Measurements from ENCODE around the gene ECE1. TPM values are rescaled to one million over a fixed set of nuclear protein-coding genes. Genes with fewer than 3 reads are reported as not detected.

ECE1 gene
- total and polyA plus RNA-seq, 2 of the 13 experiments (the other 11 are each of a cell fraction or from before 2014, with no cell fraction given) = 13.5 to 21.2 TPM

GRCh38 chr1:21251773-21252471 is 38.3 kb downstream of the ECE1 start (continued):
- 0 out of 2 replicates have a peak, but pooled peaks have one; percentile 56 for TF ChIP-seq HNF4G (IDR thresholded peaks at IDR 0.05; ENCODE audit: borderline replicate concordance, low read depth, low read length)
- peak; percentile 55; the same call in 1 of the 2 replicates for TF ChIP-seq HNF4G (CRISPR knock-in tag; IDR thresholded peaks at IDR 0.05; ENCODE audit: borderline replicate concordance, low read depth)
- no peak for TF ChIP-seq GABPA (IDR thresholded peaks at IDR 0.05; ENCODE audit: low read depth, low read length)
- TF ChIP-seq GABPA (CRISPR knock-in tag; IDR thresholded peaks at IDR 0.05; ENCODE audit: low read depth) = peak; percentile 40
- 0 out of 2 replicates have a peak, but pooled peaks have one; percentile 62 for TF ChIP-seq ERF (CRISPR knock-in tag; IDR thresholded peaks at IDR 0.05)
- TF ChIP-seq ZSCAN12 (CRISPR knock-in tag; IDR thresholded peaks at IDR 0.05) = no peak
- TF ChIP-seq NRL (CRISPR knock-in tag; IDR thresholded peaks at IDR 0.05; ENCODE audit: borderline replicate concordance) = no peak
- TF ChIP-seq ZNF547 (CRISPR knock-in tag; IDR thresholded peaks at IDR 0.05) = no peak
- no peak for TF ChIP-seq ZNF543 (CRISPR knock-in tag; IDR thresholded peaks at IDR 0.05)
- no peak for TF ChIP-seq ZNF180 (CRISPR knock-in tag; IDR thresholded peaks at IDR 0.05; ENCODE audit: borderline replicate concordance, low read depth)
- no peak for TF ChIP-seq CCDC6 (CRISPR knock-in tag; IDR thresholded peaks at IDR 0.05)
- TF ChIP-seq KLF11 (CRISPR knock-in tag; IDR thresholded peaks at IDR 0.05) = no peak
- TF ChIP-seq, protein P1, sequence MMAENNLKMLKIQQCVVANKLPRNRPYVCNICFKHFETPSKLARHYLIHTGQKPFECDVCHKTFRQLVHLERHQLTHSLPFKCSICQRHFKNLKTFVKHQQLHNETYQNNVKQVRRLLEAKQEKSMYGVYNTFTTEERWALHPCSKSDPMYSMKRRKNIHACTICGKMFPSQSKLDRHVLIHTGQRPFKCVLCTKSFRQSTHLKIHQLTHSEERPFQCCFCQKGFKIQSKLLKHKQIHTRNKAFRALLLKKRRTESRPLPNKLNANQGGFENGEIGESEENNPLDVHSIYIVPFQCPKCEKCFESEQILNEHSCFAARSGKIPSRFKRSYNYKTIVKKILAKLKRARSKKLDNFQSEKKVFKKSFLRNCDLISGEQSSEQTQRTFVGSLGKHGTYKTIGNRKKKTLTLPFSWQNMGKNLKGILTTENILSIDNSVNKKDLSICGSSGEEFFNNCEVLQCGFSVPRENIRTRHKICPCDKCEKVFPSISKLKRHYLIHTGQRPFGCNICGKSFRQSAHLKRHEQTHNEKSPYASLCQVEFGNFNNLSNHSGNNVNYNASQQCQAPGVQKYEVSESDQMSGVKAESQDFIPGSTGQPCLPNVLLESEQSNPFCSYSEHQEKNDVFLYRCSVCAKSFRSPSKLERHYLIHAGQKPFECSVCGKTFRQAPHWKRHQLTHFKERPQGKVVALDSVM (CRISPR knock-in tag; IDR thresholded peaks at IDR 0.05) = peak; percentile 65
- peak; percentile 57; the same call in 1 of the 2 replicates for TF ChIP-seq ZBTB43 (CRISPR knock-in tag; conservative IDR thresholded peaks at IDR 0.05)
- no peak; the same call in 1 of the 2 replicates for TF ChIP-seq TOE1 (CRISPR knock-in tag; IDR thresholded peaks at IDR 0.05)
- no peak for TF ChIP-seq ZUFSP (CRISPR knock-in tag; IDR thresholded peaks at IDR 0.05; ENCODE audit: borderline replicate concordance)
- TF ChIP-seq RFX5 (IDR thresholded peaks at IDR 0.05; ENCODE audit: low read depth, low read length) = no peak
- no peak for TF ChIP-seq KAT7 (CRISPR knock-in tag; IDR thresholded peaks at IDR 0.05; ENCODE audit: borderline replicate concordance)
- TF ChIP-seq ZNF768 (CRISPR knock-in tag; IDR thresholded peaks at IDR 0.05) = no peak
- no peak for TF ChIP-seq DDIT3 (CRISPR knock-in tag; IDR thresholded peaks at IDR 0.05)
- TF ChIP-seq PREB (CRISPR knock-in tag; IDR thresholded peaks at IDR 0.05) = no peak
- no peak for TF ChIP-seq ZNF792 (CRISPR knock-in tag; IDR thresholded peaks at IDR 0.05)
- 0 out of 2 replicates have a peak, but pooled peaks have one; percentile 60 for TF ChIP-seq ZNF205 (CRISPR knock-in tag; IDR thresholded peaks at IDR 0.05)
- TF ChIP-seq RCOR2 (CRISPR knock-in tag; IDR thresholded peaks at IDR 0.05) = peak; percentile 88
- TF ChIP-seq ZNF260 (CRISPR knock-in tag; IDR thresholded peaks at IDR 0.05; ENCODE audit: borderline replicate concordance, low read depth) = no peak

All from HepG2 (cell line).